Globus pallidus (tissue), 1 donor: ENCODE measurements around the gene SLCO4A1.

ENCODE experiments used
- DNase-seq: peaks from one replicate; pipeline ENCODE4 v3.0.0-alpha.2; 2015; ENCODE audit warnings: low spot score

Gene SLCO4A1

GRCh38 chr20:62717933-62718332 is 75.6 kb downstream of the SLCO4A1 start:
- DNase-seq = no peak

GRCh38 chr20:62718546-62718945 is 76.2 kb downstream of the SLCO4A1 start:
- DNase-seq = no peak

- DNase-seq = no peak
These were observed 77.1 kb downstream of the SLCO4A1 start for GRCh38 chr20:62719250-62719935.
